K562 (cell line): Measurements from ENCODE around the gene AGPAT4. TPM values are rescaled to one million over a fixed set of nuclear protein-coding genes. Genes with fewer than 3 reads are reported as not detected.

ENCODE experiments used
- ATAC-seq: fragments of 200-7000 bp; cut with Tn5 transposase; 3 replicates; pipeline ENCODE4 v1.9.1; 2020; ENCODE audit warnings: moderate library complexity
- BruUV-seq: library from RNA; stranded (reverse); fragments of 400-500 nt; replicated peaks from 2 replicates; lab custom pipeline; 2021; lab: Mats Ljungman, UMichigan
- CTCF ChIA-PET: fragments of 300-600 bp; formaldehyde crosslinking; extraction: SDS; loops from one replicate; lab custom pipeline; 2021; ENCODE audit warnings: low intra/inter-chr PET ratio; lab: Yijun Ruan, JAX
- POLR2A ChIA-PET: fragments of 300-600, 350-650 bp; sonication (Branson Sonifier 250); formaldehyde crosslinking; extraction: SDS; loops from one replicate; lab custom pipeline; 2021; ENCODE audit warnings: antibody characterized with exemption, inconsistent platforms; lab: Yijun Ruan, JAX
- DNase-seq, 4 experiments: peaks; one replicate each; pipeline versions ENCODE4 v3.0.0 to v3.0.0-alpha.2; 2011 to 2018; ENCODE audit warnings: low spot score in 3 of 4, mixed read lengths in 3 of 4; ENCODE audit errors: extremely low read depth in 1 of 4
- FAIRE-seq: peaks from 2 replicates; lab custom pipeline; 2011; peaks lifted over from hg19 to GRCh38; lab: Jason Lieb, UNC
- H2AFZ ChIP-seq: 2 replicates; pipeline ENCODE4 v1.6.0; 2011; ENCODE audit warnings: low read depth, low read length, control low read depth, inconsistent platforms
- H3K27ac ChIP-seq: fragments of 200-600 bp; 3 replicates; pipeline ENCODE4 v1.8.0; 2011; ENCODE audit warnings: low read depth, mild to moderate bottlenecking, control low read depth, inconsistent platforms, low read length, moderate library complexity, mixed read lengths; ENCODE audit errors: extremely low read depth
- H3K27me3 ChIP-seq, 2 experiments: fragments of 300-600 bp in 1 of 2; 2 replicates in 1 of 2; 3 replicates in 1 of 2; pipeline versions ENCODE4 v1.6.0 to v1.8.0; 2011; ENCODE audit warnings: inconsistent platforms in 2 of 2, low read length in 2 of 2, mild to moderate bottlenecking in 1 of 2, mixed read lengths in 1 of 2, moderate library complexity in 1 of 2; ENCODE audit not compliant: control insufficient read depth in 2 of 2, insufficient read depth in 2 of 2
- H3K36me3 ChIP-seq: fragments of 300-600 bp; 3 replicates; pipeline ENCODE4 v1.8.0; 2011; ENCODE audit warnings: mild to moderate bottlenecking, low read length, inconsistent platforms; ENCODE audit not compliant: control insufficient read depth, insufficient read depth
- H3K4me1 ChIP-seq, 2 experiments: fragments of 200-600 bp in 1 of 2; replicated peaks in 1 of 2; 2 replicates in 1 of 2; 3 replicates in 1 of 2; pipeline versions ENCODE4 v1.5.1 to v1.8.0; 2011; ENCODE audit warnings: inconsistent platforms in 2 of 2, low read length in 2 of 2, mild to moderate bottlenecking in 1 of 2, mixed read lengths in 1 of 2, moderate library complexity in 1 of 2; ENCODE audit not compliant: control insufficient read depth in 2 of 2, insufficient read depth in 2 of 2
- H3K4me2 ChIP-seq: 2 replicates; pipeline ENCODE4 v1.6.1; 2011; ENCODE audit warnings: low read length, control low read depth, inconsistent platforms, mixed read lengths; ENCODE audit not compliant: insufficient read depth
- H3K4me3 ChIP-seq: fragments of 200-600 bp; sonication (generic), shearing (Covaris generic); 2 replicates; pipeline ENCODE4 v1.5.1; 2016; ENCODE audit warnings: control low read depth, inconsistent platforms
- H3K79me2 ChIP-seq: fragments of 200-600 bp; 3 replicates; pipeline ENCODE4 v1.8.0; 2011; ENCODE audit warnings: low read length, inconsistent platforms; ENCODE audit not compliant: control insufficient read depth, insufficient read depth
- H3K9ac ChIP-seq, 2 experiments: 2 replicates each; pipeline versions ENCODE4 v1.6.0 to v1.6.1; 2011; ENCODE audit warnings: low read depth in 2 of 2, low read length in 2 of 2, control low read depth in 1 of 2, inconsistent platforms in 1 of 2, mild to moderate bottlenecking in 1 of 2, mixed read lengths in 1 of 2; ENCODE audit not compliant: insufficient read depth in 1 of 2
- H3K9me1 ChIP-seq: one replicate; pipeline ENCODE4 v1.6.0; 2011; ENCODE audit warnings: inconsistent platforms, mild to moderate bottlenecking, low read length, moderate library complexity; ENCODE audit not compliant: control insufficient read depth, insufficient read depth
- H3K9me3 ChIP-seq: replicated peaks from 2 replicates; pipeline ENCODE4 v1.5.1; 2011; ENCODE audit warnings: low read depth, low read length, inconsistent platforms; ENCODE audit not compliant: control insufficient read depth, insufficient read depth
- H4K20me1 ChIP-seq: replicated peaks from 2 replicates; pipeline ENCODE4 v1.6.1; 2011; ENCODE audit warnings: low read length, inconsistent platforms, mixed read lengths; ENCODE audit not compliant: control insufficient read depth, insufficient read depth
- ASH1L ChIP-seq: fragments of 450-650 bp; IDR thresholded peaks from 2 replicates; pipeline ENCODE4 v1.6.1; 2018; ENCODE audit warnings: borderline replicate concordance, mild to moderate bottlenecking, low read depth; ENCODE audit not compliant: partially characterized antibody
- DDX20 ChIP-seq: fragments of 450-650 bp; IDR thresholded peaks from 2 replicates; pipeline ENCODE4 v1.6.1; 2016; ENCODE audit warnings: missing genetic modification characterization, low read depth, mild to moderate bottlenecking, missing compliant biosample characterization, moderate library complexity
- NR1H2 ChIP-seq: sonication (generic); formaldehyde crosslinking; IDR thresholded peaks from 2 replicates; pipeline ENCODE4 v1.4.0; 2020; ENCODE audit warnings: mild to moderate bottlenecking, missing genetic modification reagents
- POLR2B ChIP-seq: fragments of 450-650 bp; IDR thresholded peaks from 2 replicates; pipeline ENCODE4 v1.6.1; 2018; ENCODE audit warnings: low read depth; ENCODE audit not compliant: partially characterized antibody
- RAD21 ChIP-seq, 2 experiments: fragments of 250-450 bp in 1 of 2; fragments of 450-650 bp in 1 of 2; sonication (Bioruptor Pico) in 1 of 2; formaldehyde crosslinking in 1 of 2; IDR thresholded peaks in 1 of 2; conservative IDR thresholded peaks in 1 of 2; 2 replicates each; pipeline versions ENCODE4 v1.4.0 to v1.8.0; 2020 to 2022; ENCODE audit warnings: mild to moderate bottlenecking in 2 of 2, moderate library complexity in 1 of 2
- RUNX1 ChIP-seq: sonication (generic); IDR thresholded peaks from 2 replicates; pipeline ENCODE4 v1.6.1; 2016; ENCODE audit warnings: antibody characterized with exemption, low read depth
- SMARCA5 ChIP-seq: fragments of 450-650 bp; IDR thresholded peaks from 2 replicates; pipeline ENCODE4 v1.6.1; 2016
- SRF ChIP-seq, 2 experiments: fragments of 250-450, 450-650 bp in 1 of 2; sonication (Bioruptor Pico) in 1 of 2; sonication (generic) in 1 of 2; formaldehyde crosslinking; IDR thresholded peaks; 2 replicates each; pipeline versions ENCODE4 v1.5.0 to v1.5.1; 2020 to 2022; ENCODE audit warnings: mild to moderate bottlenecking in 1 of 2, missing genetic modification reagents in 1 of 2
- TEAD4 ChIP-seq, 2 experiments: sonication (generic) in 1 of 2; formaldehyde crosslinking in 1 of 2; IDR thresholded peaks; 2 replicates each; pipeline versions ENCODE4 v1.6.1 to v1.8.0; 2012 to 2022; ENCODE audit warnings: borderline replicate concordance in 1 of 2, inconsistent platforms in 1 of 2, low read length in 1 of 2, mild to moderate bottlenecking in 1 of 2, missing genetic modification reagents in 1 of 2
- ZKSCAN1 ChIP-seq: fragments of 150-350 bp; IDR thresholded peaks from 2 replicates; pipeline ENCODE4 v1.6.1; 2016; ENCODE audit warnings: low read depth, low read length
- ZNF445 ChIP-seq: fragments of 250-450 bp; sonication (Bioruptor Pico); IDR thresholded peaks from 2 replicates; pipeline ENCODE4 v1.4.0; 2020; ENCODE audit warnings: low read depth, mild to moderate bottlenecking, moderate library complexity
- WGBS: fragments of 100-300 bp; shearing (Covaris generic); methylation state at CpG from one replicate; pipeline ENCODE4 v1.1.6; 2016; ENCODE audit warnings: low coverage, mixed read lengths; ENCODE audit not compliant: insufficient coverage; ENCODE audit errors: missing lambda C conversion rate; 5-methylcytosine and 5-hydroxymethylcytosine counted together
- in situ Hi-C: fragments of 300-500 bp; cut with MboI; formaldehyde crosslinking; loops from 4 replicates; pipeline ENCODE4 v1.15.0; 2018; ENCODE audit warnings: inconsistent platforms, mixed read lengths
- intact Hi-C: fragments of 100-400 bp; cut with micrococcal nuclease; formaldehyde crosslinking; loops from 2 replicates; pipeline ENCODE4 v1.14.2; 2022
- polyA plus RNA-seq, 8 experiments: library from polyadenylated mRNA; depleted of rRNA in 4 of 8; stranded (reverse) in 5 of 8; unstranded in 3 of 8; fragments of >200 nt; fragmentation: Nextera tagmentation in 2 of 8; fragmentation: Illumina TruSeq in 1 of 8; extraction: Ambion mirVana in 2 of 8; extraction: Trizol in 1 of 8; gene quantifications; 2 replicates each; pipeline versions ENCODE4 v1.2.1 to v1.2.3, GENCODE V29; 2011 to 2014; ENCODE audit warnings: inconsistent platforms in 1 of 8, missing spikeins in 1 of 8
- total RNA-seq, 7 experiments: library from RNA; depleted of rRNA in 6 of 7; stranded (reverse); fragments of >200 nt in 6 of 7; fragmentation: Illumina TruSeq in 2 of 7; extraction: Trizol in 2 of 7; gene quantifications; 2 replicates each; pipeline versions ENCODE4 v1.2.1 to v1.2.3, GENCODE V29; 2011 to 2021; ENCODE audit warnings: low replicate concordance in 1 of 7
- TF ChIP-seq, protein P1 (sequence below): fragments of 450-650 bp; formaldehyde crosslinking; IDR thresholded peaks from 2 replicates; pipeline ENCODE4 v1.4.0; 2020; ENCODE audit warnings: mild to moderate bottlenecking
- TF ChIP-seq, protein P2 (sequence below): fragments of 250-450 bp; sonication (Bioruptor Pico); IDR thresholded peaks from 2 replicates; pipeline ENCODE4 v1.4.0; 2020

AGPAT4 gene
- total and polyA plus RNA-seq, 9 of the 15 experiments (the other 6 are each of a cell fraction or from before 2014, with no cell fraction given) = 2.2 to 15.0 (median 5.7) TPM

DNA sequence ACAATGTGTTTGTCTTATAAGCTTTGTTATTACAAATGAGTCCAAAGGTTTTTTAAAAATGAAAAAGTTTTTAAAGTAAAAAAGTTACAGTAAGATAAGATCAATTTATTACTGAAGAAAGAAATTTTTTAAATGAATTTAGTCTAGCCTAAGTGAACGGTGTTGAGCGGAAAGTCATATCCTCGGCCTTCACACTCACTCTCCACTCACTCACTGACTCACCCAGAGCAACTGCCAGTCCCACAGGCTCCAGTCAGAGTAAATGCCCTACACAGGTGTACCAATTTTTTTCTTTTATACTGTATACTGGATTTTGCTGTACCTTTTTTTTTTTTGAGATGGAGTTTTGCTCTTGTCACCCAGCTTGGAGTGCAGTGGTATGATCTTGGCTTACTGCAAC, 42.7 kb upstream of the AGPAT4 start:
- ChIA-PET POLR2A (interaction anchor here (1.4 kb wide), 1 partner anchor 21 kb away, joined by 3 read pairs; no protein-coding TSS in a partner anchor), CTCF (no interaction called here)
- Histone ChIP-seq H3K4me1 (peaks cover 0 to 4% of the 10 kb centered on the region in 2 experiments; a peak in 1 of 5 replicates), H3K79me2 (peaks cover 27% of the 10 kb centered on the region; the same call in 2 of the 3 replicates), H3K27me3 (no peaks in the 10 kb centered on the region), H3K9me3 (no peaks in the 10 kb centered on the region), H3K9ac (no peak overlapping the region), H3K9me1 (no peaks in the 10 kb centered on the region), H3K36me3 (peaks cover 5% of the 10 kb centered on the region; the same call in 2 of the 3 replicates), H3K27ac (no peak overlapping the region), H3K4me2 (no peak overlapping the region), H4K20me1 (no peaks in the 10 kb centered on the region), H3K4me3 (no peak overlapping the region), H2AFZ (no peak overlapping the region)
- no TSS peak for BruUV-seq
- no peak for FAIRE-seq
- ATAC-seq = no peak
- intact Hi-C loops (no loop called here), in situ Hi-C loops (no loop called here)
- DNase-seq = no peak
- WGBS = 85% methylated on average over 3 of the region's 3 CpGs
- TF ChIP-seq POLR2B (no peak), SRF (CRISPR knock-in tag; IDR thresholded peaks at IDR 0.05) (no peak), RUNX1 (no peak), ZNF445 (CRISPR knock-in tag) (no peak), RAD21 (CRISPR knock-in tag; conservative IDR thresholded peaks at IDR 0.05 in 1 of 2, IDR thresholded peaks at IDR 0.05 in 1 of 2) (no peak), SMARCA5 (no peak), ASH1L (no peak), TEAD4 (IDR thresholded peaks at IDR 0.05; ENCODE audit: low read length) (no peak), TEAD4 (CRISPR knock-in tag; IDR thresholded peaks at IDR 0.05; ENCODE audit: borderline replicate concordance) (no peak), DDX20 (no peak), ZKSCAN1 (no peak), NR1H2 (CRISPR knock-in tag) (no peak)
- TF ChIP-seq, protein P1, sequence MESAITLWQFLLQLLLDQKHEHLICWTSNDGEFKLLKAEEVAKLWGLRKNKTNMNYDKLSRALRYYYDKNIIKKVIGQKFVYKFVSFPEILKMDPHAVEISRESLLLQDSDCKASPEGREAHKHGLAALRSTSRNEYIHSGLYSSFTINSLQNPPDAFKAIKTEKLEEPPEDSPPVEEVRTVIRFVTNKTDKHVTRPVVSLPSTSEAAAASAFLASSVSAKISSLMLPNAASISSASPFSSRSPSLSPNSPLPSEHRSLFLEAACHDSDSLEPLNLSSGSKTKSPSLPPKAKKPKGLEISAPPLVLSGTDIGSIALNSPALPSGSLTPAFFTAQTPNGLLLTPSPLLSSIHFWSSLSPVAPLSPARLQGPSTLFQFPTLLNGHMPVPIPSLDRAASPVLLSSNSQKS (CRISPR knock-in tag) = no peak
- TF ChIP-seq, protein P2, sequence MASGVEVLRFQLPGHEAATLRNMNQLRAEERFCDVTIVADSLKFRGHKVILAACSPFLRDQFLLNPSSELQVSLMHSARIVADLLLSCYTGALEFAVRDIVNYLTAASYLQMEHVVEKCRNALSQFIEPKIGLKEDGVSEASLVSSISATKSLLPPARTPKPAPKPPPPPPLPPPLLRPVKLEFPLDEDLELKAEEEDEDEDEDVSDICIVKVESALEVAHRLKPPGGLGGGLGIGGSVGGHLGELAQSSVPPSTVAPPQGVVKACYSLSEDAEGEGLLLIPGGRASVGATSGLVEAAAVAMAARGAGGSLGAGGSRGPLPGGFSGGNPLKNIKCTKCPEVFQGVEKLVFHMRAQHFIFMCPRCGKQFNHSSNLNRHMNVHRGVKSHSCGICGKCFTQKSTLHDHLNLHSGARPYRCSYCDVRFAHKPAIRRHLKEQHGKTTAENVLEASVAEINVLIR = no peak
